Choroid plexus epithelial cell (primary cell): Measurements from ENCODE around the gene SLX4IP.

Experiments
- DNase-seq: peaks from one replicate; pipeline ENCODE4 v3.0.0-alpha.2; 2010; ENCODE audit warnings: low read depth
- H3K4me3 ChIP-seq: 2 replicates; pipeline ENCODE4 v1.5.1; 2011; ENCODE audit warnings: low read depth, mild to moderate bottlenecking, control low read depth, low read length, moderate library complexity
- CTCF ChIP-seq: conservative IDR thresholded peaks from 2 replicates; pipeline ENCODE4 v1.5.1; 2011; ENCODE audit warnings: low read depth, mild to moderate bottlenecking, control low read depth, inconsistent platforms, low read length, moderate library complexity

The SLX4IP gene

DNA sequence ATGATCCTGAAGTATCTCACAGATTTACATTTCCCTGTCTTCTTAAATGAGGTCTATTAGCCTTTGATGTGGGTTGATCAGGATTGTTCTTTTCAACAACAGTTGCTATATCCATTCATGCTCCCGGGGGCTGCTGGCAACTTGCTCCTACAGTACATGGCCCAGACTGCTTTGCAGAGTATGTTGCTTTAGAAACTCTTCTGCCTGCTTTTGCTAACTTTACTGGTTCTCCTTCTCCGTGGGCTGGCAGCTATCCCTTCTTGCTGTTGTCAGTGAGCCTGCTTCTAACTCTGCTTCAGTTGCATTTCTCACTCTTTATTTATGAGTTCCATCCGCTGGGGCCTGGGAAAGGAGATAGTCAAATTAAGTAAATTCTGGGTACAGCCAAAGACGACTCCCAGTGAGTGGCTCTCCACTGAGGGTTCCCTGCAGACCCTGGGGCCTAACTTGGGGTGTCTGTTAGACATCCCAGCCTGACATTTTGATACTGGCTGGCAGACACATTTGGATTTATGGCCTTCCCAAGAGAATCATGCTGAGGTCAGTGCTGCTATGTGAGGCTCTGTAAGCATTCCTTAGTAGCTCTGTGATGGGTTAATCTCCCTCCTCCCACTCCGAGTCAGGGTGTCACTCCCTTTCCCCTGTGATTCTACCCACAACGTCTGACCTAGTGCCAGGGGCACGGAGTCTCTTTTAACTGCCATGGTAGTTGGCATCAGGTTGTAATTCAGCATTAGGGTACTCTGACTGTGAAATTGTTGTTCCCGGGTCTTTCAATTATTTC is 73.6 kb downstream of the SLX4IP start:
- H3K4me3 ChIP-seq = no peak overlapping the region
- DNase-seq = peak; percentile 54
- no peak for TF ChIP-seq CTCF

DNA sequence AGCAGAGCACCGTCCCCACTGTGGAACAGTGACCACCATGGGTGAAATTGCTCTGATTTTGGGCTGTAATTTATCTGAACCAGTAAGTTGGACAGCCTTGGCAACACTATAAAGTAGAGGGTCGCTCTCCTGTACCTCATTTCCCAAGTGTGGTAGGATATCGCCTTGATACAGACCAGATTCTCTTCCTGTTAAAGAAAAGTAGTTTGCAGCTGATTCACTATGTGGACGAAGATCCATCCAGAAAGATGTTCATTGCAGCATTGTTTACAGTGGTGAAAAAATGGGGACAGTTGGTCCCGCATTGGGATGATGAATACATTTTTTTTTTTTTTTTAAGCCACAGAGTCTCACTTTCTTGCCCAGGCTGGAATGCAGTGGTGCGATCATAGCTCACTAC is 74.3 kb downstream of the SLX4IP start:
- TF ChIP-seq CTCF = no peak
- no peak for DNase-seq

GRCh38 chr20:10510216-10510615 is 75.1 kb downstream of the SLX4IP start:
- H3K4me3 ChIP-seq = no peak overlapping the region
- no peak for TF ChIP-seq CTCF

More for the DNA sequence above, 74.3 kb downstream of the SLX4IP start:
- no peak overlapping the region for H3K4me3 ChIP-seq

GRCh38 chr20:10511170-10511508 is 76.0 kb downstream of the SLX4IP start:
- TF ChIP-seq CTCF = peak; percentile 9
- no peak for DNase-seq
- no peak overlapping the region for H3K4me3 ChIP-seq

More at GRCh38 chr20:10510216-10510615, 75.1 kb downstream of the SLX4IP start:
- no peak for DNase-seq

DNA sequence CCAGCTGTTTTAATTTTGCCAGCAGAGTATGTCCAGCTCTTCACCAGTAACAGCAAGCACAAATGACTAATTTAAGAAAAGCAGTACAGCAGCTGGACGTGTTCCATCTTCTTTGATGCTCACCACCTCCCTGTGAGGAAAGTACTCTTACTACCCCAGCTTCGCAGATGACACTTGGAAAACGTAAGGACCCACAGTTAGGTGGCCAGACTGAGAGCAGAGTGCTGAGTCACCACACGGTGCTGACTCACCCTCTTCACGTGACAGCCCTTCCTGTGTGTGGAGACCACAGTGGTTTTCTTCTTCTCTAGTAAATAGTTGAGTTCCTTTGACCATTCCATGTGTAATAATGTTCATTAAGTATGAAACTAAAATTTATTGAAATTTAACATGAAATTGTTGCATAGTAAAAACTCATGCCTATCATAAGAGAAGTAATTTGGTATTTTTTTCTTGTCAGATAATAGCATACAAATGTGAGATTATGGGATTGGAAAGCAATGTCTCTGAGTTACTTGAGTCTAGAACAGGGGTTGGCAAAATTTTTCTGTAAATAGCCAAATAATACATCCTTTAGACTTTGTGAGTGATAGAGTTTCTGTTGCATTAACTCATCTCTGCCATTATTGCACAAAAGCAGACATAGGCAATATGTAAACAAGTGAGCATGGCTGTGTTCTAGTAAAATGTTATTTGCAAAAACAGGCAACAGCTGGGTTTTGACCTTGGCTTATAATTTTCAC is 76.6 kb downstream of the SLX4IP start:
- peak overlapping the region; percentile 12 for H3K4me3 ChIP-seq
- TF ChIP-seq CTCF = no peak
- peak; percentile 98 for DNase-seq

- DNase-seq = no peak
- no peak for TF ChIP-seq CTCF
- H3K4me3 ChIP-seq = no peak overlapping the region
Observed at GRCh38 chr20:10513061-10513460, 78.0 kb downstream of the SLX4IP start.
